ENCODE data around the gene DNM1.

DNM1 gene

GRCh38 chr9:128296340-128297220 lies 93.4 kb downstream of the DNM1 start:
- DNase-seq (ENCODE audit: extremely low read depth, low read depth), result no peak
- no peak for TF ChIP-seq CTCF (IDR thresholded peaks at IDR 0.05; ENCODE audit: low read depth, low read length)

GRCh38 chr9:128297221-128297773 lies 94.1 kb downstream of the DNM1 start:
- TF ChIP-seq CTCF (IDR thresholded peaks at IDR 0.05; ENCODE audit: low read depth, low read length), result no peak
- DNase-seq (ENCODE audit: extremely low read depth, low read depth), result no peak

DNA sequence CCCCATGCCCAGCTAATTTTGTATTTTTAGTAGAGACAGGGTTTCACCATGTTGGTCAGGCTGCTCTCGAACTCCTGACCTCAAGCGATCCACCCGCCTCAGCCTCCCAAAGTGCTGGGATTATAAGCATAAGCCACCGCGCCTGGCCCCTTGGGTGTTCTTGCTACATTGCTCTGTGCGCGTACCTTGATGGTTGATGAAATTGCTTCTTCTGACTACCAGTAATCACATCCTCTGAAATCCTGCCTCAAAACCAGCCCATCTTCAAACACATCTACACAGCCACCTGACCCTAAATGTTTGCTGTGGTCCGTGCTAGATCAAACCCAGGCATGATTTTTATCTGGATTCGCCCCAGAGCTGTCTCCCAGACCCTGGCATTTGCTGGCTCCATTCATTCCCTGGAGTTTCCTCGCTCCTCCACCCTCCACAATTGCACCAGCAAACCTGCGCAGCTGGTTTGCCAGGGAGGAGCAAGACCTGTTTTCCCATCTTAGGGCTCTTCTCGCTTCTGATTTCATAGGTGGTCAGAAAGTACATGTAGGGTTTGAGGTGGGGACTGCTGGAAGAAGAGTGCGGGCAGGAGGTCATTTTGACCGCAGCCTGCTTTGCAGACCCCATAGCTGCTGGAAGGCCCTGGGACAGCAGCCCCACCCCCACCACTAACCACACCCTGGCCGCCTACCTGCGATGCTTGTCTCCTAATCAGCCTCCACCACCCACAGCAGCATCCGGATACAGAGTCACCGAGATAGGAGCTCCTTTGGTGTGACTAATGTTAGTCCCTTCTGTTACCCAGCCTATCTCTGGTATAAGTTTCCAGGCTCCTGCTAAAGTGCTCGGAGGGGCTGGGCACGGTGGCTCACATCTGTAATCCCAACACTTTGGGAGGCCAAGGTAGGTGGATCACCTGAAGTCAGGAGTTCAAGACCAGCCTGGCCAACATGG lies 95.6 kb downstream of the DNM1 start:
- no peak for DNase-seq (ENCODE audit: extremely low read depth, low read depth)
- no peak for TF ChIP-seq CTCF (IDR thresholded peaks at IDR 0.05; ENCODE audit: low read depth, low read length)

DNA sequence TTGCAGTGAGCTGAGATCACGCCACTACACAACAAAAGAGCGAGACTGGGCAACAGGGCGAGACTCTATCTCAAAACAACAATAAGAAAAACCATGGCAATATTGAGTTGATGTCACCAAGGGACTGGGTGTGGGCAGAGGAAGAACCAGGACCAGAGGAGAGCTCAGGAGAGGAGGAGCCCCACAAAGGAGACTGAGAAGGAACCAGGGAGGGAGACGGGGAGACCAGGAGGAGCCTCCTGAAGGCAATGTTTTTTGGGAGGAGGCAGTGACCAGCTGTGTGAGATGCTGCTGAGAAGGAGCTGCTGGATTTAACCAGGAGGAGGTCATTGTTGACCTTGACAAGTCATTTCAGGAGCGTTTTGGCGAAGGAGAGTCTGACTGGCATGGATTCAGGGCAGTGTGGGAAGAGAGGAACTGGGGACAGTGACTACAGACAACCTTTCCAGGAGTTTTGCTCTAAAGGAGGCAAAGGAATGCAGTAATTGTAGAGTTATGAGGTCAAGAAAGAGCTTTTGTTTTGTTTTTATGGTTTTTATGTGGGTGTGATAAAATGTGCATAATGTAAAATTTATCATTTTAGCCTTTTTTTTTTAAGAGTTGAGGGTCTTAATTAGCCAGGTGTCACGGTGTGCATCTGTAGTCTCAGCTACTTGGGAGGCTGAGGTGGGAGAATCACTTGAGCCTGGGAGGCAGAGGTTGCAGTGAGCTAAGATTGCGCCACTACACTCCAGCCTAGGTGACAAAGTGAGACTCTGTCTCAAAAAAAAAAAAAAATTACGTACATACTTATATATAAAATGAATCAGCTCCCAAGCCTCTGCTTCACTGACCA lies 101.2 kb downstream of the DNM1 start:
- TF ChIP-seq CTCF (IDR thresholded peaks at IDR 0.05; ENCODE audit: low read depth, low read length), result no peak
- no peak for DNase-seq (ENCODE audit: extremely low read depth, low read depth)

Measured in AG09319 (cell line).